ENCODE measurements around the gene DNAJC13. TPM values are rescaled to one million over a fixed set of nuclear protein-coding genes. Genes with fewer than 3 reads are reported as not detected.

The DNAJC13 gene
- total RNA-seq, 1 experiment from 2014 or later = 33.0 TPM

- TF ChIP-seq, protein P1, sequence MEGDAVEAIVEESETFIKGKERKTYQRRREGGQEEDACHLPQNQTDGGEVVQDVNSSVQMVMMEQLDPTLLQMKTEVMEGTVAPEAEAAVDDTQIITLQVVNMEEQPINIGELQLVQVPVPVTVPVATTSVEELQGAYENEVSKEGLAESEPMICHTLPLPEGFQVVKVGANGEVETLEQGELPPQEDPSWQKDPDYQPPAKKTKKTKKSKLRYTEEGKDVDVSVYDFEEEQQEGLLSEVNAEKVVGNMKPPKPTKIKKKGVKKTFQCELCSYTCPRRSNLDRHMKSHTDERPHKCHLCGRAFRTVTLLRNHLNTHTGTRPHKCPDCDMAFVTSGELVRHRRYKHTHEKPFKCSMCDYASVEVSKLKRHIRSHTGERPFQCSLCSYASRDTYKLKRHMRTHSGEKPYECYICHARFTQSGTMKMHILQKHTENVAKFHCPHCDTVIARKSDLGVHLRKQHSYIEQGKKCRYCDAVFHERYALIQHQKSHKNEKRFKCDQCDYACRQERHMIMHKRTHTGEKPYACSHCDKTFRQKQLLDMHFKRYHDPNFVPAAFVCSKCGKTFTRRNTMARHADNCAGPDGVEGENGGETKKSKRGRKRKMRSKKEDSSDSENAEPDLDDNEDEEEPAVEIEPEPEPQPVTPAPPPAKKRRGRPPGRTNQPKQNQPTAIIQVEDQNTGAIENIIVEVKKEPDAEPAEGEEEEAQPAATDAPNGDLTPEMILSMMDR (IDR thresholded peaks at IDR 0.05; ENCODE audit: unreplicated experiment) = no peak
- H3K27me3 Mint-ChIP-seq (ENCODE audit: insufficient read depth, unreplicated experiment) = no peaks in the 10 kb centered on the region
- no peak overlapping the region for H3K4me3 Mint-ChIP-seq (ENCODE audit: unreplicated experiment)
- ChIA-PET POLR2A (no interaction called here), CTCF (interaction anchor here (0.7 to 2.3 kb wide), 3 partner anchors 10 to 124 kb away, joined by 3 to 8 read pairs (median 6); no protein-coding TSS in a partner anchor)
- intact Hi-C loops (cut with micrococcal nuclease) = no loop called here
- H3K36me3 Mint-ChIP-seq (ENCODE audit: insufficient read depth, unreplicated experiment) = no peaks in the 10 kb centered on the region
- H3K27ac Mint-ChIP-seq (ENCODE audit: low read depth, unreplicated experiment) = no peak overlapping the region
- peaks cover 18% of the 10 kb centered on the region for H3K4me1 Mint-ChIP-seq (ENCODE audit: insufficient read depth, unreplicated experiment)
- no peaks in the 10 kb centered on the region for H3K9me3 Mint-ChIP-seq (ENCODE audit: unreplicated experiment)
- DNase-seq (ENCODE audit: unreplicated experiment) = no peak
- BruUV-seq (replicated peaks) = no TSS peak
These were observed 131.9 kb downstream of the DNAJC13 start for GRCh38 chr3:132549169-132549568.

- DNase-seq (ENCODE audit: unreplicated experiment) = peak; percentile 76
- CTCF ChIA-PET = interaction anchor here (0.9 kb wide), 1 partner anchor 23 kb away, joined by 3 read pairs; no protein-coding TSS in a partner anchor
- Mint-ChIP-seq H3K27me3 (ENCODE audit: insufficient read depth, unreplicated experiment) (no peaks in the 10 kb centered on the region), H3K27ac (ENCODE audit: low read depth, unreplicated experiment) (no peak overlapping the region), H3K4me3 (ENCODE audit: unreplicated experiment) (no peak overlapping the region), H3K36me3 (ENCODE audit: insufficient read depth, unreplicated experiment) (no peaks in the 10 kb centered on the region), H3K9me3 (ENCODE audit: unreplicated experiment) (no peaks in the 10 kb centered on the region), H3K4me1 (ENCODE audit: insufficient read depth, unreplicated experiment) (peaks cover 18% of the 10 kb centered on the region)
- BruUV-seq (replicated peaks) = no TSS peak
- TF ChIP-seq, protein P1 (IDR thresholded peaks at IDR 0.05; ENCODE audit: unreplicated experiment) = no peak
- intact Hi-C loops (cut with micrococcal nuclease) = no loop called here
- POLR2A ChIA-PET = no interaction called here
These were observed 132.7 kb downstream of the DNAJC13 start for GRCh38 chr3:132549890-132550578.

GRCh38 chr3:132550579-132551305 is 133.4 kb downstream of the DNAJC13 start:
- H3K4me1 Mint-ChIP-seq (ENCODE audit: insufficient read depth, unreplicated experiment) = peaks cover 12% of the 10 kb centered on the region
- H3K27me3 Mint-ChIP-seq (ENCODE audit: insufficient read depth, unreplicated experiment) = no peaks in the 10 kb centered on the region
- no TSS peak for BruUV-seq (replicated peaks)
- TF ChIP-seq, protein P1 (IDR thresholded peaks at IDR 0.05; ENCODE audit: unreplicated experiment) = no peak
- ChIA-PET CTCF (interaction anchor here (0.9 to 1.5 kb wide), 2 partner anchors 24 to 91 kb away, joined by 3 to 6 read pairs; no protein-coding TSS in a partner anchor), POLR2A (no interaction called here)
- intact Hi-C loops (cut with micrococcal nuclease) = no loop called here
- H3K36me3 Mint-ChIP-seq (ENCODE audit: insufficient read depth, unreplicated experiment) = no peaks in the 10 kb centered on the region
- H3K9me3 Mint-ChIP-seq (ENCODE audit: unreplicated experiment) = no peaks in the 10 kb centered on the region
- DNase-seq (ENCODE audit: unreplicated experiment) = no peak
- no peak overlapping the region for H3K4me3 Mint-ChIP-seq (ENCODE audit: unreplicated experiment)
- no peak overlapping the region for H3K27ac Mint-ChIP-seq (ENCODE audit: low read depth, unreplicated experiment)

GRCh38 chr3:132553826-132554225 is 136.5 kb downstream of the DNAJC13 start:
- Mint-ChIP-seq H3K36me3 (ENCODE audit: insufficient read depth, unreplicated experiment) (peaks cover 8% of the 10 kb centered on the region), H3K4me3 (ENCODE audit: unreplicated experiment) (no peak overlapping the region), H3K4me1 (ENCODE audit: insufficient read depth, unreplicated experiment) (peaks cover 10% of the 10 kb centered on the region), H3K9me3 (ENCODE audit: unreplicated experiment) (no peaks in the 10 kb centered on the region), H3K27me3 (ENCODE audit: insufficient read depth, unreplicated experiment) (no peaks in the 10 kb centered on the region), H3K27ac (ENCODE audit: low read depth, unreplicated experiment) (no peak overlapping the region)
- POLR2A ChIA-PET = no interaction called here
- TF ChIP-seq, protein P1 (IDR thresholded peaks at IDR 0.05; ENCODE audit: unreplicated experiment) = no peak
- intact Hi-C loops (cut with micrococcal nuclease) = no loop called here
- no peak for DNase-seq (ENCODE audit: unreplicated experiment)
- CTCF ChIA-PET = no interaction called here
- no TSS peak for BruUV-seq (replicated peaks)
